ENCODE results near the gene TNRC6A. TPM values are rescaled to one million over a fixed set of nuclear protein-coding genes. Genes with fewer than 3 reads are reported as not detected.
"Not testable (repeated sequence)": the region's sequence is repeated elsewhere in the genome, so short reads cannot be mapped to it uniquely, and the experiment has no call there.

Gene TNRC6A
- total RNA-seq, 2 experiments from 2014 or later: 30.3 to 33.9 TPM

- no peaks in the 10 kb centered on the region for H3K27me3 Mint-ChIP-seq
- H3K9me3 Mint-ChIP-seq: no peaks in the 10 kb centered on the region
- DNase-seq: no peak
- H3K27ac Mint-ChIP-seq: no peak overlapping the region
- H3K4me3 Mint-ChIP-seq: no peak overlapping the region
- H3K4me1 Mint-ChIP-seq: no peaks in the 10 kb centered on the region
- peaks cover 31% of the 10 kb centered on the region for H3K36me3 Mint-ChIP-seq
These were observed 72.4 kb downstream of the TNRC6A start for GRCh38 chr16:24801761-24802302.

DNA sequence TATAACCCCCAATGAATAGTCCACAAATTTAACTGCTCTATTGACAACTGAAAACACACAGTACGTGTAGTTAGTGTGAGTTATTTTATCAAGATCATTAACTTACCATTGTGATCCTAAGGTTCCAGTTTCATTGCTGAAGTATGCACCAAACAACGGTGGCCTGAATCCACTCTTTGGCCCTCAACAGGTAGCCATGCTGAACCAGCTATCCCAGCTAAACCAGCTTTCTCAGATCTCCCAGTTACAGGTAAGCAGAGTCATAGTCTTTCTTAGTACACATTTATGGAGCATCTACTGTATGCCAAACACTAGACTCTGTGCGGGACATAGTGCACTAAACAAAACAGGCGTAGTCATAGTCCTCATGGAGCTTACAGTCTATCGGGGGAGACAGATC lies 76.0 kb downstream of the TNRC6A start:
- Mint-ChIP-seq H3K27ac (no peak overlapping the region), H3K27me3 (no peaks in the 10 kb centered on the region), H3K36me3 (peaks cover 22% of the 10 kb centered on the region), H3K4me1 (no peaks in the 10 kb centered on the region), H3K9me3 (no peaks in the 10 kb centered on the region), H3K4me3 (no peak overlapping the region)
- DNase-seq: no peak

GRCh38 chr16:24807301-24807700 lies 77.8 kb downstream of the TNRC6A start:
- H3K4me3 Mint-ChIP-seq: no peak overlapping the region
- H3K27me3 Mint-ChIP-seq: no peaks in the 10 kb centered on the region
- no peak overlapping the region for H3K27ac Mint-ChIP-seq
- H3K4me1 Mint-ChIP-seq: no peaks in the 10 kb centered on the region
- no peak for DNase-seq
- H3K9me3 Mint-ChIP-seq: no peaks in the 10 kb centered on the region
- peaks cover 13% of the 10 kb centered on the region for H3K36me3 Mint-ChIP-seq

DNA sequence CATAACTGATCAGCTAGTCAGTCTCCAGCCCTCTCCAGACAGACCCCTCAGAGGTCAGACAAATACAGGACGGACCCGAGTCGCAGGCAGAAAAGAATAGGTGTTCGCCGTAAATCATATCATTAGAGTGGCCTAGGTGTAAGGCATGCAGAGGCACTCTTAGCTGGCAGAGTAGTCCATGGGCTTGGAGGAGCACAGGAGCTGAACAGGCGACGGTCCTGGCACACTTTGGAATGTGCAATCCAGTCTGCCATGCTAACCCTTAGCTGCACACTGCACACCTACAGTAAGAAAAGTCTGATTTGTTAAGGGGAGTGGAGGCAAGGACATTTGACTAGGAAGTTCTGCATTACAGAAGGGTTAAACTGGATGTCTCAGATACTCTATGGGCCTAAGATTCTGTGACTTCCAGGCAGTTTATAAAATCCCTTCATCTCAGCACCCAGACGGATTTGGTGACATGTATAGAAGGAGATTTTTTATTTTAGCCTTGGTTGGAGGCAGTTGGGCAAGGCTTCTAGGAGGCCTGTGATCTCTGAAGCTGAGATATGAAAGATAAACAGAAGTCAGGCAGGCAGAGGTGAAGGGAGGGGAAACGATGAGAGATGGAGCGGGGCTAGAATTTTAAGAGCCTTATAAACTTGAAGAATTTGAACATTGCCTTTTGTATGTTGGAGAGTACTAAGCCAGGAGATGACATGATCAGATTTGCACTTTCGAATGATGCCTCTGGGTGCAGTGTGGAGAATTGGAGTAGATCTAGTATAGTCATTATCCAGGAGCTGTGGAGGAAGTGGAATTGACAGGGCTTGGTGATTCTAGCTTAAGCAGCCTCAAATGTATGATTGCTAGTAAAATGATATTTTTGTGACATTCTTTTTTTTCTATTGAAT lies 81.7 kb downstream of the TNRC6A start:
- H3K4me3 Mint-ChIP-seq: no peak overlapping the region
- H3K4me1 Mint-ChIP-seq: no peaks in the 10 kb centered on the region
- peaks cover 11% of the 10 kb centered on the region for H3K36me3 Mint-ChIP-seq
- H3K27ac Mint-ChIP-seq: no peak overlapping the region
- no peaks in the 10 kb centered on the region for H3K9me3 Mint-ChIP-seq
- no peak for DNase-seq
- no peaks in the 10 kb centered on the region for H3K27me3 Mint-ChIP-seq

GRCh38 chr16:24812813-24813212 lies 83.4 kb downstream of the TNRC6A start:
- H3K27me3 Mint-ChIP-seq, DNase-seq, H3K4me3 Mint-ChIP-seq, H3K9me3 Mint-ChIP-seq, H3K4me1 Mint-ChIP-seq, H3K27ac Mint-ChIP-seq: not testable (repeated sequence)
- peaks cover 10% of the 10 kb centered on the region for H3K36me3 Mint-ChIP-seq

DNA sequence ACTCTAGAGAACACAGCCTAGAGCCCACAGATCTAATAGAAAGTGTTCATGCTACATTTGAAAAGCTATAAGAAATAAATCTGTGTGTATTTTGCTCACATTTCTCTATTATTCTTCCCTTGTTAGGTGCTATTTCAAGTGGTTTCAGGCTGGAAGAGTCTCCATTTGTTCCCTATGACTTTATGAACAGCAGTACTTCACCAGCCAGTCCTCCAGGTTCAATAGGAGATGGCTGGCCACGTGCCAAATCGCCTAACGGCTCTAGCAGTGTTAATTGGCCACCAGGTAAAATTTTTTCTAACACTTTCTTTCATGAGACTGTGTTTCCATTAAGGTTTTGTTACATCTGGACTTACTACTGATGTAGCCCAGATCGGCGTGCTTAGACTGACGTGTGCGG lies 85.6 kb downstream of the TNRC6A start:
- no peaks in the 10 kb centered on the region for H3K27me3 Mint-ChIP-seq
- no peak for DNase-seq
- no peak overlapping the region for H3K27ac Mint-ChIP-seq
- H3K4me1 Mint-ChIP-seq: no peaks in the 10 kb centered on the region
- H3K36me3 Mint-ChIP-seq: peaks cover 13% of the 10 kb centered on the region
- no peak overlapping the region for H3K4me3 Mint-ChIP-seq
- no peaks in the 10 kb centered on the region for H3K9me3 Mint-ChIP-seq

GRCh38 chr16:24816688-24817087 lies 87.2 kb downstream of the TNRC6A start:
- Mint-ChIP-seq H3K27ac (no peak overlapping the region), H3K4me3 (no peak overlapping the region), H3K27me3 (no peaks in the 10 kb centered on the region), H3K9me3 (no peaks in the 10 kb centered on the region), H3K4me1 (no peaks in the 10 kb centered on the region), H3K36me3 (peaks cover 14% of the 10 kb centered on the region)
- DNase-seq: no peak

- no peak for DNase-seq
- no peaks in the 10 kb centered on the region for H3K9me3 Mint-ChIP-seq
- no peaks in the 10 kb centered on the region for H3K27me3 Mint-ChIP-seq
- no peak overlapping the region for H3K4me3 Mint-ChIP-seq
- peak overlapping the region; percentile 56 for H3K27ac Mint-ChIP-seq
- H3K4me1 Mint-ChIP-seq: no peaks in the 10 kb centered on the region
- peaks cover 17% of the 10 kb centered on the region for H3K36me3 Mint-ChIP-seq
These were observed 90.1 kb downstream of the TNRC6A start for GRCh38 chr16:24819462-24820040.

DNA sequence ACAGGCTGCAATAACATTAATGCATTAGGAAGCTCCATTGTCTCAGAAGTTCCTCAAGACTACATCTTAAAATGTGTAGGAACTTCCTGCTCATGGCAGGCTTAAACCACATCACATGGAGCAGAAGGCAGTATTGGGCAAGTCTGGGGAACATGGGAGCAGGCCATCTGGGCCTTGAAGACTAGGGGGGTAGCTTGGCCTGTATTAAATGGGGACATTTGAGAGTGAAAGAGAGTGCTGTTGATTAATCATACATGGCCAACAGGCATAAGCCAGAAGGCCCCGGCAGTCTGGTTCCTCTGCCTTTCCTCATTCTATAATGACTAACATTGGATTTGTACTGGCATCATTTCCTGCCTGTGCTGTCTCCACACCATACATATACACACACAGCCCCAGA lies 91.1 kb downstream of the TNRC6A start:
- Mint-ChIP-seq H3K9me3 (no peaks in the 10 kb centered on the region), H3K4me3 (no peak overlapping the region), H3K4me1 (no peaks in the 10 kb centered on the region), H3K36me3 (peaks cover 18% of the 10 kb centered on the region), H3K27ac (peak overlapping the region; percentile 72), H3K27me3 (no peaks in the 10 kb centered on the region)
- no peak for DNase-seq

- no peaks in the 10 kb centered on the region for H3K27me3 Mint-ChIP-seq
- H3K27ac Mint-ChIP-seq: peak overlapping the region; percentile 72
- H3K4me3 Mint-ChIP-seq: no peak overlapping the region
- peaks cover 20% of the 10 kb centered on the region for H3K36me3 Mint-ChIP-seq
- H3K9me3 Mint-ChIP-seq: no peaks in the 10 kb centered on the region
- no peak for DNase-seq
- H3K4me1 Mint-ChIP-seq: no peaks in the 10 kb centered on the region
These were observed 91.7 kb downstream of the TNRC6A start for GRCh38 chr16:24821129-24821528.

GRCh38 chr16:24822542-24822941 lies 93.1 kb downstream of the TNRC6A start:
- Mint-ChIP-seq H3K27ac (no peak overlapping the region), H3K36me3 (peaks cover 27% of the 10 kb centered on the region), H3K27me3 (no peaks in the 10 kb centered on the region), H3K4me1 (no peaks in the 10 kb centered on the region), H3K4me3 (no peak overlapping the region), H3K9me3 (no peaks in the 10 kb centered on the region)
- no peak for DNase-seq

- no peak overlapping the region for H3K4me3 Mint-ChIP-seq
These were observed 93.5 kb downstream of the TNRC6A start for GRCh38 chr16:24822974-24823373.

DNA sequence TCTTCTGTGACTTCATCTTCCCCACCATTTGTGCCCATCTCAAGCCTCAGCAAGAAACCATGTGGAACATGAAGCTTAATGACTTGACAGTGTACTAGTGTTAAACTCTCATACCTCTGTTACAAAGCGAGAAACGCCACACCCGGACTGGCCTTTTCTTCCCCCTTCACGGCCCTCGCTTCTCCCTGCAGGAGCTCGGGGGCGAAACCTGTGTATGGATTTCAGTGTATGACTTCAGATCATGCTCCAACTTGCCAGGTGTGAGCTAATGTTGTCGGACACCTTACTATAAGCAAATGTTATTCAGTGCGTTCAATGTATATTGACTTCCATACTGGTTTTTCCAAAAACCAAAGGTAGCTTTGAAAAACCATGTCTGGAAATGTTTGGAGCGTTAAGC lies 96.2 kb downstream of the TNRC6A start:
- DNase-seq: no peak
- Mint-ChIP-seq H3K27ac (peak overlapping the region; percentile 16), H3K27me3 (no peaks in the 10 kb centered on the region), H3K36me3 (peaks cover 21% of the 10 kb centered on the region), H3K4me1 (no peaks in the 10 kb centered on the region), H3K9me3 (no peaks in the 10 kb centered on the region), H3K4me3 (no peak overlapping the region)

More at GRCh38 chr16:24822974-24823373, 93.5 kb downstream of the TNRC6A start:
- no peaks in the 10 kb centered on the region for H3K27me3 Mint-ChIP-seq
- DNase-seq: no peak
- H3K4me1 Mint-ChIP-seq: no peaks in the 10 kb centered on the region
- H3K27ac Mint-ChIP-seq: no peak overlapping the region
- peaks cover 24% of the 10 kb centered on the region for H3K36me3 Mint-ChIP-seq
- H3K9me3 Mint-ChIP-seq: no peaks in the 10 kb centered on the region

DNA sequence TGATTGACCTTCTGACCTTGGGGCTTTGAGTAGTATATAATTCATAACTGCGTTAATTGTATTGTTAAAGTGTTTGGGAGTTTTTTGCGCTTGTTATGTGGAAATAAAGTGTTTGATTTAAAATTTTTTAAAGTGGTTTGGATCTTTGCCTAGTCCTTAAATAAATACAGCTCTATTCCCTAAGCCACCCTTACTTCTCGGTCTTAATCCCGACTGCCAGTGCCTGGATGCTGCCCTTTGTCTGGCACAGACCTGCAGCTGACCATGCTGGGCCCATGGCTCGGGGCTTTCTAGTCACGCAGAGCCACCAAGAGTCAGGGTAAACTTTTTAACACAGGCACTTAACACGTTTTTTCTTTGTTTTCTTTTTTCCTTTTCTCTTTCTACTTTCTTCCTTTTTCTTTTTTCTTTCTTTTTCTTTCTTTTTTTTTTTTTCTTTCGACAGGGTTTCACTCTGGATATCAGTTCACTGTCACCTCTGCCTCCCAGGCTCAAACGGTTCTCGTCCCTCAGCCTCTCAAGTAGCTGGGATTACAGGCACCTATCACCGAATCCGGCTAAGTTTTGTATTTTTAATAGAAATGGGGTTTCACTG lies 96.7 kb downstream of the TNRC6A start:
- Mint-ChIP-seq H3K4me1 (no peaks in the 10 kb centered on the region), H3K27ac (peak overlapping the region; percentile 16), H3K9me3 (no peaks in the 10 kb centered on the region), H3K36me3 (peaks cover 21% of the 10 kb centered on the region), H3K27me3 (no peaks in the 10 kb centered on the region), H3K4me3 (no peak overlapping the region)
- no peak for DNase-seq

- no peaks in the 10 kb centered on the region for H3K4me1 Mint-ChIP-seq
- peaks cover 19% of the 10 kb centered on the region for H3K36me3 Mint-ChIP-seq
- H3K9me3 Mint-ChIP-seq: no peaks in the 10 kb centered on the region
- no peaks in the 10 kb centered on the region for H3K27me3 Mint-ChIP-seq
- H3K27ac Mint-ChIP-seq: no peak overlapping the region
- H3K4me3 Mint-ChIP-seq: no peak overlapping the region
- DNase-seq: no peak
These were observed 97.5 kb downstream of the TNRC6A start for GRCh38 chr16:24826817-24827566.
